SK-N-SH (cell line): ENCODE data around the gene SYNC. TPM values are rescaled to one million over a fixed set of nuclear protein-coding genes. Genes with fewer than 3 reads are reported as not detected.

Experiments used
- CTCF ChIA-PET: fragments of 300-600, 350-600 bp; formaldehyde crosslinking; extraction: SDS; loops from one replicate; lab custom pipeline; 2021; lab: Yijun Ruan, JAX
- POLR2A ChIA-PET: fragments of 350-600 bp; sonication (Branson Sonifier 250); formaldehyde crosslinking; extraction: SDS; loops from one replicate; lab custom pipeline; 2020; ENCODE audit warnings: antibody characterized with exemption, inconsistent platforms; lab: Yijun Ruan, JAX
- DNase-seq: peaks from one replicate; pipeline ENCODE4 v3.0.0; 2012
- H2AFZ ChIP-seq: fragments of 200-600 bp; sonication (generic); 2 replicates; pipeline ENCODE4 v1.8.1; 2016; ENCODE audit warnings: antibody characterized with exemption, mild to moderate bottlenecking, low read depth
- H3F3A ChIP-seq: fragments of 200-600 bp; sonication (generic); replicated peaks from 2 replicates; pipeline ENCODE3; 2016; ENCODE audit warnings: antibody characterized with exemption, mild to moderate bottlenecking; ENCODE audit not compliant: insufficient read depth
- H3K27ac ChIP-seq, 2 experiments: fragments of 200-500 bp in 1 of 2; fragments of 200-600 bp in 1 of 2; sonication (Bioruptor generic) in 1 of 2; sonication (generic), shearing (Covaris generic) in 1 of 2; 2 replicates each; pipeline versions ENCODE4 v1.5.1 to v1.6.1; 2014 to 2016; ENCODE audit warnings: low read depth in 2 of 2, inconsistent platforms in 1 of 2, low read length in 1 of 2, mild to moderate bottlenecking in 1 of 2, mixed read lengths in 1 of 2
- H3K27me3 ChIP-seq: fragments of 200-600 bp; sonication (generic), shearing (Covaris generic); 2 replicates; pipeline ENCODE4 v1.6.1; 2016; ENCODE audit warnings: mixed run types; ENCODE audit not compliant: insufficient read depth
- H3K36me3 ChIP-seq, 2 experiments: fragments of 200-500 bp in 1 of 2; fragments of 200-600 bp in 1 of 2; sonication (Bioruptor generic) in 1 of 2; sonication (generic) in 1 of 2; replicated peaks in 1 of 2; 2 replicates each; pipeline versions ENCODE3 to v1.5.1; 2014 to 2016; ENCODE audit warnings: low read length in 1 of 2, mild to moderate bottlenecking in 1 of 2; ENCODE audit not compliant: insufficient read depth in 2 of 2, control insufficient read depth in 1 of 2
- H3K4me1 ChIP-seq, 2 experiments: fragments of 200-500 bp in 1 of 2; fragments of 200-600 bp in 1 of 2; sonication (Bioruptor generic) in 1 of 2; sonication (generic), shearing (Covaris generic) in 1 of 2; 2 replicates each; pipeline versions ENCODE4 v1.5.1 to v1.6.1; 2014 to 2016; ENCODE audit warnings: low read depth in 1 of 2, low read length in 1 of 2, mixed run types in 1 of 2; ENCODE audit not compliant: insufficient read depth in 2 of 2, control insufficient read depth in 1 of 2
- H3K4me2 ChIP-seq: fragments of 200-600 bp; sonication (generic), shearing (Covaris generic); 2 replicates; pipeline ENCODE4 v1.6.1; 2017; ENCODE audit warnings: mixed run types
- H3K4me3 ChIP-seq, 2 experiments: fragments of 200-500 bp in 1 of 2; fragments of 200-600 bp in 1 of 2; sonication (Bioruptor generic) in 1 of 2; sonication (generic), shearing (Covaris generic) in 1 of 2; 2 replicates each; pipeline versions ENCODE4 v1.5.1 to v1.8.1; 2014 to 2016; ENCODE audit warnings: low read depth in 2 of 2, inconsistent platforms in 1 of 2, low read length in 1 of 2, mild to moderate bottlenecking in 1 of 2, mixed read lengths in 1 of 2, moderate library complexity in 1 of 2
- H3K79me2 ChIP-seq: fragments of 200-600 bp; sonication (generic); 2 replicates; pipeline ENCODE4 v1.8.1; 2017; ENCODE audit warnings: mild to moderate bottlenecking; ENCODE audit not compliant: insufficient read depth
- H3K9ac ChIP-seq: fragments of 200-600 bp; sonication (generic); 2 replicates; pipeline ENCODE4 v1.6.1; 2017; ENCODE audit warnings: mixed run types
- H3K9me2 ChIP-seq: fragments of 200-600 bp; sonication (generic); 2 replicates; pipeline ENCODE4 v1.6.1; 2017; ENCODE audit warnings: mixed run types
- H3K9me3 ChIP-seq: fragments of 200-600 bp; sonication (generic); 2 replicates; pipeline ENCODE4 v1.6.1; 2017; ENCODE audit warnings: mixed run types, mild to moderate bottlenecking, moderate library complexity
- H4K20me1 ChIP-seq: fragments of 200-600 bp; sonication (generic); 2 replicates; pipeline ENCODE4 v1.6.1; 2017; ENCODE audit warnings: mild to moderate bottlenecking, mixed run types; ENCODE audit not compliant: insufficient read depth
- CHD2 ChIP-seq: fragments of 150-350 bp; IDR thresholded peaks from 2 replicates; pipeline ENCODE4 v1.6.1; 2018; ENCODE audit warnings: low read length; ENCODE audit not compliant: partially characterized antibody
- FOSL2 ChIP-seq: IDR thresholded peaks from 2 replicates; pipeline ENCODE4 v1.4.0; 2012; ENCODE audit warnings: low read depth, mild to moderate bottlenecking, moderate library complexity, borderline replicate concordance
- FOXJ3 ChIP-seq: sonication (generic); formaldehyde crosslinking; IDR thresholded peaks from 2 replicates; pipeline ENCODE4 v1.5.1; 2020; ENCODE audit warnings: mild to moderate bottlenecking, missing genetic modification reagents
- FOXM1 ChIP-seq: IDR thresholded peaks from 2 replicates; pipeline ENCODE4 v1.4.0; 2012; ENCODE audit warnings: low read depth, mild to moderate bottlenecking
- MXI1 ChIP-seq: IDR thresholded peaks from 2 replicates; pipeline ENCODE4 v1.6.1; 2012; ENCODE audit warnings: mild to moderate bottlenecking, low read depth, low read length, improper control_type of control experiment
- NFIC ChIP-seq: IDR thresholded peaks from 2 replicates; pipeline ENCODE4 v1.4.0; 2012; ENCODE audit warnings: borderline replicate concordance
- NRF1 ChIP-seq: IDR thresholded peaks from 2 replicates; pipeline ENCODE4 v1.6.1; 2012; ENCODE audit warnings: low read depth, mild to moderate bottlenecking, low read length
- POLR2AphosphoS5 ChIP-seq: IDR thresholded peaks from 2 replicates; pipeline ENCODE4 v1.6.1; 2012; ENCODE audit warnings: low read depth, low read length
- RFX5 ChIP-seq: IDR thresholded peaks from 2 replicates; pipeline ENCODE4 v1.6.1; 2012; ENCODE audit warnings: mild to moderate bottlenecking, improper control_type of control experiment, low read length
- RXRA ChIP-seq: IDR thresholded peaks from 2 replicates; pipeline ENCODE4 v1.4.0; 2012; ENCODE audit warnings: low read depth, mild to moderate bottlenecking, borderline replicate concordance
- SMC3 ChIP-seq: IDR thresholded peaks from 2 replicates; pipeline ENCODE4 v1.6.1; 2012; ENCODE audit warnings: low read depth, low read length, improper control_type of control experiment
- TAF1 ChIP-seq: IDR thresholded peaks from 2 replicates; pipeline ENCODE4 v1.6.1; 2012; ENCODE audit warnings: low read depth, mild to moderate bottlenecking, low read length, moderate library complexity, borderline replicate concordance
- YY1 ChIP-seq: IDR thresholded peaks from 2 replicates; pipeline ENCODE4 v1.4.0; 2012; ENCODE audit warnings: low read depth, mild to moderate bottlenecking
- WGBS: methylation state at CpG from one replicate; pipeline ENCODE4 v1.1.6; 2017; ENCODE audit warnings: low lambda C conversion rate; 5-methylcytosine and 5-hydroxymethylcytosine counted together
- polyA plus RNA-seq, 3 experiments: library from polyadenylated mRNA; depleted of rRNA; stranded (reverse); fragments of >200 nt; gene quantifications; 2 replicates each; pipeline ENCODE4 v1.2.3, GENCODE V29; 2012
- TF ChIP-seq, protein P1 (sequence below): IDR thresholded peaks from 2 replicates; pipeline ENCODE4 v1.6.1; 2012; ENCODE audit warnings: mild to moderate bottlenecking, low read depth, low read length, moderate library complexity
- TF ChIP-seq, protein P2 (sequence below): fragments of 150-350 bp; IDR thresholded peaks from 2 replicates; pipeline ENCODE4 v1.6.1; 2016; ENCODE audit warnings: mild to moderate bottlenecking, low read depth, low read length
- TF ChIP-seq, protein P3 (sequence below): IDR thresholded peaks from 2 replicates; pipeline ENCODE4 v1.4.0; 2012; ENCODE audit warnings: low read depth, borderline replicate concordance
- TF ChIP-seq, protein P4 (sequence below): IDR thresholded peaks from 2 replicates; pipeline ENCODE4 v1.4.0; 2012; ENCODE audit warnings: low read depth

SYNC gene
- polyA plus RNA-seq, 1 of the 3 experiments (the other 2 are of a cell fraction) = 25.6 TPM

DNA sequence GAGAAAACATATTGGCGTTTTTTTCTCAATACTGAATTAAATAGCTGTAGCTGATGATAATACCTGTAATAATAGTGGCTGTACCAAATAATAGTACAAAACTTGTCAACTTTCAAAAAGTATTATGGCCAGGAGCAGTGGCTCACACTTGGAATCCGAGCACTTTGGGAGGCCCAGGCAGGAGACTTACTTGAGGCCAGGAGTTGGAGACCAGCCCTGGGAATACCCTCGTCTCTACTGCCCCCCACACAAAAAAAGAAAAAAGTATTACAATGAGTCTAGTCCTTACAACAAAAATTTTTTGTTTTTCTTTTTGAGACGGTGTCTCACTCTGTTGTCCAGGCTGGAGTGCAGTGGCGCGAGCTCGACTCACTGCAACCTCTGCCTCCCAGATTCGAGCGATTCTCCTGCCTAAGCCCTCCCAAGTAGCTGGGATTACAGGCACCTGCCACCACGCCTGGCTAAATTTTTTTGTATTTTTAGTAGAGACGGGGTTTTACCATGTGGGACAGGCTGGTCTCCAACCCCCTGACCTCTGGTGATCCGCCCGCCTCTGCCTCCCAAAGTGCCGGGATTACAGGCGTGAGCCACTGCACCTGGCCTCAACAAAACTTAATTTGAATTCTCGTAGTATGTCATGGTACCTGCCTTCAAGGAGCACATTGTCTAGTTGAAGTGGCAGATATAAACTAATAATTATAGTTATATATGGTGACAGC lies 50.2 kb downstream of the SYNC start:
- Histone ChIP-seq H2AFZ (no peak overlapping the region), H3K4me3 (peak overlapping the region; percentile 77 to 79), H3K4me1 (peaks cover 4 to 13% of the 10 kb centered on the region in 2 experiments; a peak in 3 of 4 replicates), H3K27ac (peak overlapping the region in 1 of 2 experiments; percentile 99; a peak in 2 of 4 replicates), H3K79me2 (peaks cover 90% of the 10 kb centered on the region), H3K4me2 (peak overlapping the region; percentile 88), H3K27me3 (no peaks in the 10 kb centered on the region), H3K9me3 (no peaks in the 10 kb centered on the region), H3K9ac (peak overlapping the region; percentile 93; the same call in 1 of the 2 replicates), H3K9me2 (no peaks in the 10 kb centered on the region), H4K20me1 (0 out of 2 replicates have a peak, but pooled peaks cover 7% of the 10 kb centered on the region), H3F3A (peaks cover 19% of the 10 kb centered on the region), H3K36me3 (peaks cover 34 to 50% of the 10 kb centered on the region in 2 experiments)
- DNase-seq = no peak
- TF ChIP-seq RFX5 (no peak), FOXM1 (no peak), TAF1 (no peak), YY1 (no peak), NRF1 (no peak), FOSL2 (no peak), MXI1 (no peak), SMC3 (no peak), POLR2AphosphoS5 (no peak), CHD2 (no peak), FOXJ3 (no peak), RXRA (no peak), NFIC (no peak)
- TF ChIP-seq, protein P1, sequence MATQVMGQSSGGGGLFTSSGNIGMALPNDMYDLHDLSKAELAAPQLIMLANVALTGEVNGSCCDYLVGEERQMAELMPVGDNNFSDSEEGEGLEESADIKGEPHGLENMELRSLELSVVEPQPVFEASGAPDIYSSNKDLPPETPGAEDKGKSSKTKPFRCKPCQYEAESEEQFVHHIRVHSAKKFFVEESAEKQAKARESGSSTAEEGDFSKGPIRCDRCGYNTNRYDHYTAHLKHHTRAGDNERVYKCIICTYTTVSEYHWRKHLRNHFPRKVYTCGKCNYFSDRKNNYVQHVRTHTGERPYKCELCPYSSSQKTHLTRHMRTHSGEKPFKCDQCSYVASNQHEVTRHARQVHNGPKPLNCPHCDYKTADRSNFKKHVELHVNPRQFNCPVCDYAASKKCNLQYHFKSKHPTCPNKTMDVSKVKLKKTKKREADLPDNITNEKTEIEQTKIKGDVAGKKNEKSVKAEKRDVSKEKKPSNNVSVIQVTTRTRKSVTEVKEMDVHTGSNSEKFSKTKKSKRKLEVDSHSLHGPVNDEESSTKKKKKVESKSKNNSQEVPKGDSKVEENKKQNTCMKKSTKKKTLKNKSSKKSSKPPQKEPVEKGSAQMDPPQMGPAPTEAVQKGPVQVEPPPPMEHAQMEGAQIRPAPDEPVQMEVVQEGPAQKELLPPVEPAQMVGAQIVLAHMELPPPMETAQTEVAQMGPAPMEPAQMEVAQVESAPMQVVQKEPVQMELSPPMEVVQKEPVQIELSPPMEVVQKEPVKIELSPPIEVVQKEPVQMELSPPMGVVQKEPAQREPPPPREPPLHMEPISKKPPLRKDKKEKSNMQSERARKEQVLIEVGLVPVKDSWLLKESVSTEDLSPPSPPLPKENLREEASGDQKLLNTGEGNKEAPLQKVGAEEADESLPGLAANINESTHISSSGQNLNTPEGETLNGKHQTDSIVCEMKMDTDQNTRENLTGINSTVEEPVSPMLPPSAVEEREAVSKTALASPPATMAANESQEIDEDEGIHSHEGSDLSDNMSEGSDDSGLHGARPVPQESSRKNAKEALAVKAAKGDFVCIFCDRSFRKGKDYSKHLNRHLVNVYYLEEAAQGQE = no peak
- TF ChIP-seq, protein P2, sequence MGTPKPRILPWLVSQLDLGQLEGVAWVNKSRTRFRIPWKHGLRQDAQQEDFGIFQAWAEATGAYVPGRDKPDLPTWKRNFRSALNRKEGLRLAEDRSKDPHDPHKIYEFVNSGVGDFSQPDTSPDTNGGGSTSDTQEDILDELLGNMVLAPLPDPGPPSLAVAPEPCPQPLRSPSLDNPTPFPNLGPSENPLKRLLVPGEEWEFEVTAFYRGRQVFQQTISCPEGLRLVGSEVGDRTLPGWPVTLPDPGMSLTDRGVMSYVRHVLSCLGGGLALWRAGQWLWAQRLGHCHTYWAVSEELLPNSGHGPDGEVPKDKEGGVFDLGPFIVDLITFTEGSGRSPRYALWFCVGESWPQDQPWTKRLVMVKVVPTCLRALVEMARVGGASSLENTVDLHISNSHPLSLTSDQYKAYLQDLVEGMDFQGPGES = no peak
- TF ChIP-seq, protein P3, sequence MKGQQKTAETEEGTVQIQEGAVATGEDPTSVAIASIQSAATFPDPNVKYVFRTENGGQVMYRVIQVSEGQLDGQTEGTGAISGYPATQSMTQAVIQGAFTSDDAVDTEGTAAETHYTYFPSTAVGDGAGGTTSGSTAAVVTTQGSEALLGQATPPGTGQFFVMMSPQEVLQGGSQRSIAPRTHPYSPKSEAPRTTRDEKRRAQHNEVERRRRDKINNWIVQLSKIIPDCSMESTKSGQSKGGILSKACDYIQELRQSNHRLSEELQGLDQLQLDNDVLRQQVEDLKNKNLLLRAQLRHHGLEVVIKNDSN = no peak
- TF ChIP-seq, protein P4, sequence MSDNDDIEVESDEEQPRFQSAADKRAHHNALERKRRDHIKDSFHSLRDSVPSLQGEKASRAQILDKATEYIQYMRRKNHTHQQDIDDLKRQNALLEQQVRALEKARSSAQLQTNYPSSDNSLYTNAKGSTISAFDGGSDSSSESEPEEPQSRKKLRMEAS = no peak
- CTCF ChIA-PET = interaction anchor here (0.6 to 2.4 kb wide), 3 partner anchors 60 to 252 kb away, joined by 3 to 7 read pairs (median 6); no protein-coding TSS in a partner anchor
- 82% methylated on average over 16 of the region's 16 CpGs for WGBS
- POLR2A ChIA-PET = no interaction called here
